ENCODE results near the gene BRF1. TPM values are rescaled to one million over a fixed set of nuclear protein-coding genes. Genes with fewer than 3 reads are reported as not detected.

Gene BRF1
- total and polyA plus RNA-seq, 2 of the 8 experiments (the other 6 are each of a cell fraction or from before 2014, with no cell fraction given), result 7.7 to 18.3 TPM

GRCh38 chr14:105322791-105323556 is 22.2 kb upstream of the BRF1 start:
- no peak overlapping the region for H3K9ac ChIP-seq (replicated peaks in 1 of 4; ENCODE audit: extremely low read depth in 1 of 4, low read depth in 3 of 4, low read length in 3 of 4)
- FAIRE-seq (no peak), DNase-seq (ENCODE audit: low read depth in 1 of 2, low spot score in 2 of 2) (no peak)
- POLR2A ChIA-PET (ENCODE audit: partially characterized antibody), result interaction anchor here (1.4 kb wide), 1 partner anchor 22 kb away, joined by 4 read pairs; the partner anchor contains the start of gene BRF1
- H3K14ac ChIP-seq (ENCODE audit: insufficient read length), result no peak overlapping the region
- no peak overlapping the region for H3K4me3 ChIP-seq (ENCODE audit: extremely low read depth in 1 of 4, insufficient read depth in 2 of 4, low read depth in 3 of 4, low read length in 4 of 4)
- no peak overlapping the region for H4K91ac ChIP-seq (replicated peaks; ENCODE audit: insufficient read length, low read length)
- peaks cover 0 to 78% of the 10 kb centered on the region in 2 experiments; a peak in 2 of 4 replicates for H3K79me2 ChIP-seq (ENCODE audit: control insufficient read depth in 1 of 2, insufficient read depth in 2 of 2, low read length in 2 of 2)
- no peak overlapping the region for H2BK120ac ChIP-seq (replicated peaks; ENCODE audit: low read depth, low read length)
- H2AFZ ChIP-seq (ENCODE audit: low read length), result no peak overlapping the region
- H3K23ac ChIP-seq (ENCODE audit: insufficient read length), result no peak overlapping the region
- WGBS, 2 experiments (ENCODE audit: extremely low coverage in 1 of 2, insufficient coverage in 1 of 2, insufficient read length in 1 of 2, insufficient replicate concordance in 2 of 2, low coverage in 1 of 2, low lambda C conversion rate in 2 of 2, missing lambda C conversion rate in 1 of 2), result 89% methylated on average over 27 of the region's 27 CpGs; no CpG with 5 or more reads in 1 of the 2 experiments
- no peaks in the 10 kb centered on the region for H3K27me3 ChIP-seq (replicated peaks in 1 of 4; ENCODE audit: control insufficient read depth in 3 of 4, extremely low read depth in 1 of 4, insufficient read depth in 3 of 4, low read length in 3 of 4)
- H3K79me1 ChIP-seq (ENCODE audit: low read depth, low read length), result peaks cover 43% of the 10 kb centered on the region
- H2BK12ac ChIP-seq (ENCODE audit: low read depth, low read length), result no peak overlapping the region; the same call in 1 of the 2 replicates
- no peaks in the 10 kb centered on the region for H3K36me3 ChIP-seq (ENCODE audit: control insufficient read depth in 2 of 4, insufficient read depth in 4 of 4, low read length in 3 of 4)
- no peak overlapping the region for H2BK15ac ChIP-seq (ENCODE audit: low read length)
- H3K56ac ChIP-seq (replicated peaks; ENCODE audit: insufficient read length, low read depth, low read length), result no peak overlapping the region
- H2AK5ac ChIP-seq (ENCODE audit: low read depth, low read length), result 0 out of 2 replicates have a peak overlapping the region, but pooled peaks have one; percentile 57
- no peak overlapping the region for H4K8ac ChIP-seq (ENCODE audit: extremely low read depth, insufficient read depth, low read length)
- CTCF ChIA-PET (ENCODE audit: partially characterized antibody), result interaction anchor here (0.6 to 2.7 kb wide), 13 partner anchors 8 to 158 kb away, joined by 3 to 13 read pairs (median 4); no protein-coding TSS in a partner anchor
- H2BK20ac ChIP-seq (ENCODE audit: low read length), result no peak overlapping the region
- H2BK5ac ChIP-seq (ENCODE audit: low read depth, low read length), result 0 out of 2 replicates have a peak overlapping the region, but pooled peaks have one; percentile 66
- no peak overlapping the region for H3K4me2 ChIP-seq (ENCODE audit: insufficient read depth in 1 of 2, low read depth in 2 of 2, low read length in 2 of 2)
- peaks cover 2 to 33% (median 26%) of the 10 kb centered on the region in 4 experiments for H3K4me1 ChIP-seq (replicated peaks in 1 of 4; ENCODE audit: control insufficient read depth in 3 of 4, insufficient read depth in 4 of 4, low read length in 3 of 4)
- H4K5ac ChIP-seq (ENCODE audit: insufficient read length, low read depth, low read length), result no peak overlapping the region
- H3K4ac ChIP-seq (replicated peaks; ENCODE audit: insufficient read length, low read depth, low read length), result no peak overlapping the region
- no peak overlapping the region for H3K27ac ChIP-seq (ENCODE audit: low read depth, low read length)
- peaks cover 27 to 46% of the 10 kb centered on the region in 2 experiments for H4K20me1 ChIP-seq (replicated peaks in 1 of 2; ENCODE audit: control insufficient read depth in 1 of 2, insufficient read depth in 2 of 2, low read length in 2 of 2)
- H3K18ac ChIP-seq (ENCODE audit: extremely low read depth, low read length), result no peak overlapping the region
- H3K9me3 ChIP-seq (ENCODE audit: insufficient read depth in 2 of 2, low read depth in 1 of 2, low read length in 1 of 2), result no peaks in the 10 kb centered on the region
- H3K23me2 ChIP-seq (ENCODE audit: low read depth, low read length), result no peaks in the 10 kb centered on the region
- TF ChIP-seq CHD2 (IDR thresholded peaks at IDR 0.05; ENCODE audit: low read length) (no peak), SUZ12 (IDR thresholded peaks at IDR 0.05; ENCODE audit: low read length) (no peak), EP300 (IDR thresholded peaks at IDR 0.05; ENCODE audit: borderline replicate concordance in 1 of 2, low read depth in 2 of 2, low read length in 2 of 2) (no peak), BCL11A (IDR thresholded peaks at IDR 0.05; ENCODE audit: low read depth in 2 of 2, low read length in 2 of 2) (no peak), CEBPB (IDR thresholded peaks at IDR 0.05; ENCODE audit: low read depth, low read length) (no peak), RAD21 (IDR thresholded peaks at IDR 0.05 in 1 of 2, conservative IDR thresholded peaks at IDR 0.05 in 1 of 2; ENCODE audit: low read depth in 2 of 2, low read length in 2 of 2) (no peak), TEAD4 (IDR thresholded peaks at IDR 0.05; ENCODE audit: low read depth, low read length) (no peak), YY1 (IDR thresholded peaks at IDR 0.05; ENCODE audit: low read depth, low read length) (no peak), PHF8 (conservative IDR thresholded peaks at IDR 0.05; ENCODE audit: low read depth, low read length) (no peak), HDAC2 (IDR thresholded peaks at IDR 0.05; ENCODE audit: borderline replicate concordance in 1 of 2, low read depth in 2 of 2, low read length in 2 of 2) (no peak), HDAC6 (IDR thresholded peaks at IDR 0.05; ENCODE audit: low read depth, low read length) (no peak)
